T-helper 1 cell treated with Interleukin-12 subunit alpha and Interleukin-12 subunit beta and Interleukin-4 antibody, amounts not matched to agents 30 μg/mL and 1 μg/mL, for 36 hours (primary cell): Measurements from ENCODE around the gene FBXW8.

ENCODE experiments used
- H3K27ac Mint-ChIP-seq: one replicate; pipeline ENCODE4 v1.8.0; 2021; ENCODE audit warnings: mild to moderate bottlenecking, mixed read lengths
- H3K27me3 Mint-ChIP-seq: one replicate; pipeline ENCODE4 v1.8.0; 2021; ENCODE audit warnings: low read depth, mixed read lengths
- H3K36me3 Mint-ChIP-seq: one replicate; pipeline ENCODE4 v1.8.0; 2021; ENCODE audit warnings: low read depth, mixed read lengths
- H3K4me1 Mint-ChIP-seq: one replicate; pipeline ENCODE4 v1.8.0; 2021; ENCODE audit warnings: low read depth, mixed read lengths
- H3K4me3 Mint-ChIP-seq: one replicate; pipeline ENCODE4 v1.8.0; 2021; ENCODE audit warnings: mild to moderate bottlenecking, moderate library complexity, mixed read lengths
- H3K9me3 Mint-ChIP-seq: one replicate; pipeline ENCODE4 v1.8.0; 2021; ENCODE audit warnings: mixed read lengths

FBXW8 gene

GRCh38 chr12:116880817-116881324, 29.9 kb upstream of the FBXW8 start:
- H3K4me1 Mint-ChIP-seq: peaks cover 21% of the 10 kb centered on the region
- H3K4me3 Mint-ChIP-seq: peak overlapping the region; percentile 73
- peaks cover 82% of the 10 kb centered on the region for H3K27me3 Mint-ChIP-seq
- no peaks in the 10 kb centered on the region for H3K36me3 Mint-ChIP-seq
- no peak overlapping the region for H3K27ac Mint-ChIP-seq
- no peaks in the 10 kb centered on the region for H3K9me3 Mint-ChIP-seq

GRCh38 chr12:116881325-116881876, 29.3 kb upstream of the FBXW8 start, which contains the start of gene HRK:
HRK (minus strand) TSS chr12:116881441; CDS start chr12:116881307, 134 bp downstream.
- peaks cover 76% of the 10 kb centered on the region for H3K27me3 Mint-ChIP-seq
- H3K36me3 Mint-ChIP-seq: no peaks in the 10 kb centered on the region
- H3K4me1 Mint-ChIP-seq: peaks cover 21% of the 10 kb centered on the region
- no peak within 1 kb of the TSS for H3K27ac Mint-ChIP-seq
- no peaks in the 10 kb centered on the region for H3K9me3 Mint-ChIP-seq
- H3K4me3 Mint-ChIP-seq: peak within 1 kb of the TSS; percentile 73

GRCh38 chr12:116881877-116882507, 28.8 kb upstream of the FBXW8 start:
- Mint-ChIP-seq H3K4me1 (peaks cover 21% of the 10 kb centered on the region), H3K27ac (no peak overlapping the region)

DNA sequence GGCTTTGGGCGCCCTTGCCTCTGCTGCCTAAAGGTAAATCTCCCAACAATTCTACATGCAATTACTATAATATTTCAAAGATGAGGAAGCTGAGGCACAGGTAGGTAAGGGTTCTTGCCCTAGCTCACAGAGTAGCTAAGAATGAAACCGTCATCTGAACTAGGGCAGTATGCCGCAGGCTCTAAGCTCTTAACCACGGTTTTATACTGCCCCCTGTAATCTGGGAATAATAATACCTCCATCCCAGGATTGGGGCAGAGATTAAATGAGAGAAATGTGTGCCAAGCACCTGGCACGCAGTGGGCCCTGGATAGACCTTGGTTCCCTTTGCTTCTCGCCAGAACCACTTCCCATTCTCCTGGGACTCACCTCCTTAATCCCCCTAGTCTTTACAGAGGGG, 28.0 kb upstream of the FBXW8 start:
- Mint-ChIP-seq H3K36me3 (no peaks in the 10 kb centered on the region), H3K27ac (no peak overlapping the region), H3K27me3 (peaks cover 73% of the 10 kb centered on the region), H3K9me3 (no peaks in the 10 kb centered on the region), H3K4me3 (no peak overlapping the region), H3K4me1 (peaks cover 21% of the 10 kb centered on the region)

More at GRCh38 chr12:116881877-116882507, 28.8 kb upstream of the FBXW8 start:
- Mint-ChIP-seq H3K27me3 (peaks cover 73% of the 10 kb centered on the region), H3K36me3 (no peaks in the 10 kb centered on the region), H3K9me3 (no peaks in the 10 kb centered on the region), H3K4me3 (no peak overlapping the region)

DNA sequence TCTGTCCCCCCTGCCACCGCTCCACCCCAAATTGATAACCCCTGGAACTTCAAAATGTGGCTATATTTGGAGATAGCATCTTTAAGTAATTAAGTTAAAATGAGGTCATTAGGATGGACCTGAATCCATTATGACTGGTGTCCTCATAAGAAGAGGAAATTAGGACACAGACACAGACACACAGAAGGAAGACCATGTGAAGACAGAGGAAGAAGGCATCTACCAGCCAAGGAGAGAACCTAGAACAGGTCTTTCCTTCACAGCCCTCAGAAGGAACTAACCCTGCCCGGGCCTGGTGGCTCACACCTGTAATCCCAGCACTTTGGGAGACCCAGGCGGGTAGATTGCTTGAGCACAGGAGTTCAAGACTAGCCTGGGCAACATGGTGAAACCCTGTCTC, 25.9 kb upstream of the FBXW8 start:
- H3K4me3 Mint-ChIP-seq: no peak overlapping the region
- no peaks in the 10 kb centered on the region for H3K36me3 Mint-ChIP-seq
- H3K4me1 Mint-ChIP-seq: peaks cover 14% of the 10 kb centered on the region
- peaks cover 64% of the 10 kb centered on the region for H3K27me3 Mint-ChIP-seq
- no peaks in the 10 kb centered on the region for H3K9me3 Mint-ChIP-seq
- H3K27ac Mint-ChIP-seq: no peak overlapping the region

GRCh38 chr12:116885491-116885890, 25.3 kb upstream of the FBXW8 start:
- Mint-ChIP-seq H3K4me3 (no peak overlapping the region), H3K9me3 (no peaks in the 10 kb centered on the region), H3K36me3 (no peaks in the 10 kb centered on the region), H3K27me3 (peaks cover 61% of the 10 kb centered on the region), H3K27ac (no peak overlapping the region), H3K4me1 (peaks cover 8% of the 10 kb centered on the region)

GRCh38 chr12:116887244-116887643, 23.5 kb upstream of the FBXW8 start:
- H3K4me1 Mint-ChIP-seq: peaks cover 4% of the 10 kb centered on the region
- H3K36me3 Mint-ChIP-seq: no peaks in the 10 kb centered on the region
- peaks cover 53% of the 10 kb centered on the region for H3K27me3 Mint-ChIP-seq

DNA sequence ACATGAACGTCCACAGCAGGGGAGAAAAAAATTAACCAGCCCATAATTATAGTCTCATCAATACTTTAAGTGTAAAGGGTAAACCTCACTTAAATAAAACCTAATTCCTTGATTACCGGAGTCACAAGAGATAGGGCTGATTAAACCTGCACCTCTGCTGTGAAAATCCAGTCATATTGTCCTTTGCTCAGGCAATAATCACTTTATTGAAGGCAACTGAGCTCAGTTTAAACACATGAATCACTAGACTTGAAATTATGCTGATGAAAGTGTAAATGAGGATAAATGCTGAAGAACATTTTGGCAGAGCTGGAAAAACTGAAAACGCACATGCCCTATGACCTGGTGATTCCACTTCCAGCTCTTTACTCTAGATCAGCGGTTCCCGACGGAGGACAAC, 22.9 kb upstream of the FBXW8 start:
- no peak overlapping the region for H3K4me3 Mint-ChIP-seq
- no peaks in the 10 kb centered on the region for H3K9me3 Mint-ChIP-seq
- no peak overlapping the region for H3K27ac Mint-ChIP-seq
- no peaks in the 10 kb centered on the region for H3K4me1 Mint-ChIP-seq
- peaks cover 47% of the 10 kb centered on the region for H3K27me3 Mint-ChIP-seq
- H3K36me3 Mint-ChIP-seq: no peaks in the 10 kb centered on the region

More at GRCh38 chr12:116887244-116887643, 23.5 kb upstream of the FBXW8 start:
- H3K4me3 Mint-ChIP-seq: no peak overlapping the region
- no peak overlapping the region for H3K27ac Mint-ChIP-seq
- H3K9me3 Mint-ChIP-seq: no peaks in the 10 kb centered on the region

- H3K4me3 Mint-ChIP-seq: no peak overlapping the region
- H3K9me3 Mint-ChIP-seq: no peaks in the 10 kb centered on the region
- no peaks in the 10 kb centered on the region for H3K36me3 Mint-ChIP-seq
- H3K27me3 Mint-ChIP-seq: peaks cover 31% of the 10 kb centered on the region
- H3K4me1 Mint-ChIP-seq: no peaks in the 10 kb centered on the region
- H3K27ac Mint-ChIP-seq: no peak overlapping the region
Observed at GRCh38 chr12:116890330-116890729, 20.4 kb upstream of the FBXW8 start.

- H3K27ac Mint-ChIP-seq: no peak overlapping the region
- no peaks in the 10 kb centered on the region for H3K4me1 Mint-ChIP-seq
- peaks cover 34% of the 10 kb centered on the region for H3K27me3 Mint-ChIP-seq
- H3K9me3 Mint-ChIP-seq: no peaks in the 10 kb centered on the region
- no peaks in the 10 kb centered on the region for H3K36me3 Mint-ChIP-seq
- H3K4me3 Mint-ChIP-seq: no peak overlapping the region
Observed at GRCh38 chr12:116891019-116891418, 19.7 kb upstream of the FBXW8 start.

- H3K4me3 Mint-ChIP-seq: no peak overlapping the region
- H3K27ac Mint-ChIP-seq: no peak overlapping the region
- peaks cover 27% of the 10 kb centered on the region for H3K27me3 Mint-ChIP-seq
- no peaks in the 10 kb centered on the region for H3K9me3 Mint-ChIP-seq
- no peaks in the 10 kb centered on the region for H3K4me1 Mint-ChIP-seq
- no peaks in the 10 kb centered on the region for H3K36me3 Mint-ChIP-seq
Observed at GRCh38 chr12:116892349-116893140, 18.2 kb upstream of the FBXW8 start.

DNA sequence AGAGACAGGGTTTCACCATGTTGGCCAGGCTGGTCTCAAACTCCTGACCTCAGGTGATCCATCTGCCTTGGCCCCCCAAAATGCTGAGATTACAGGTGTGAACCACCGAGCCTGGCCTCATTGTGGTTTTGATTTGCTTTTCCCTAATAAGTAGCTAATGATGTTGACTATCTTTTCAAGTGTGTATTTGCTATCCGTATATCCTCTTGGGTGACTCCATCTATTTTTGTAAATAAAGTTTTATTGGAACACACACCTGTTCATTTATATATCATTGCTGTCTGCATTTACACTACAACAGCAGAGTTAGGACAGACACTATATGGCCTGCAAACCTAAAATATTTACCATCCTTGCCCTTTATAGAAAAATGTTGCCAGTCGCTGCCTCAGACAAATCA, 15.8 kb upstream of the FBXW8 start:
- Mint-ChIP-seq H3K9me3 (no peaks in the 10 kb centered on the region), H3K36me3 (no peaks in the 10 kb centered on the region), H3K27ac (no peak overlapping the region), H3K4me1 (no peaks in the 10 kb centered on the region), H3K4me3 (no peak overlapping the region), H3K27me3 (peaks cover 32% of the 10 kb centered on the region)

GRCh38 chr12:116896411-116896924, 14.3 kb upstream of the FBXW8 start:
- H3K36me3 Mint-ChIP-seq: no peaks in the 10 kb centered on the region
- H3K27me3 Mint-ChIP-seq: peaks cover 30% of the 10 kb centered on the region
- no peaks in the 10 kb centered on the region for H3K9me3 Mint-ChIP-seq
- H3K4me3 Mint-ChIP-seq: no peak overlapping the region
- no peak overlapping the region for H3K27ac Mint-ChIP-seq
- H3K4me1 Mint-ChIP-seq: no peaks in the 10 kb centered on the region

- Mint-ChIP-seq H3K36me3 (no peaks in the 10 kb centered on the region), H3K4me1 (no peaks in the 10 kb centered on the region), H3K9me3 (no peaks in the 10 kb centered on the region), H3K4me3 (no peak overlapping the region), H3K27ac (no peak overlapping the region), H3K27me3 (peaks cover 40% of the 10 kb centered on the region)
Observed at GRCh38 chr12:116897476-116897875, 13.3 kb upstream of the FBXW8 start.
